Panc1 (cell line): ENCODE results near the gene RIOX2.

ENCODE experiments used
- POLR2AphosphoS5 ChIP-seq: IDR thresholded peaks from 2 replicates; pipeline ENCODE4 v1.6.1; 2012; ENCODE audit warnings: mild to moderate bottlenecking, low read depth, low read length, moderate library complexity
- REST ChIP-seq, 2 experiments: IDR thresholded peaks; 2 replicates each; pipeline ENCODE4 v1.6.1; 2011 to 2012; ENCODE audit warnings: low read depth in 2 of 2, control low read depth in 1 of 2, low read length in 1 of 2, mild to moderate bottlenecking in 1 of 2, moderate library complexity in 1 of 2; ENCODE audit not compliant: insufficient read depth in 1 of 2
- TF ChIP-seq, protein P1 (sequence below): fragments of 450-650 bp; IDR thresholded peaks from 2 replicates; pipeline ENCODE4 v1.5.1; 2017; ENCODE audit warnings: mild to moderate bottlenecking

DNA sequence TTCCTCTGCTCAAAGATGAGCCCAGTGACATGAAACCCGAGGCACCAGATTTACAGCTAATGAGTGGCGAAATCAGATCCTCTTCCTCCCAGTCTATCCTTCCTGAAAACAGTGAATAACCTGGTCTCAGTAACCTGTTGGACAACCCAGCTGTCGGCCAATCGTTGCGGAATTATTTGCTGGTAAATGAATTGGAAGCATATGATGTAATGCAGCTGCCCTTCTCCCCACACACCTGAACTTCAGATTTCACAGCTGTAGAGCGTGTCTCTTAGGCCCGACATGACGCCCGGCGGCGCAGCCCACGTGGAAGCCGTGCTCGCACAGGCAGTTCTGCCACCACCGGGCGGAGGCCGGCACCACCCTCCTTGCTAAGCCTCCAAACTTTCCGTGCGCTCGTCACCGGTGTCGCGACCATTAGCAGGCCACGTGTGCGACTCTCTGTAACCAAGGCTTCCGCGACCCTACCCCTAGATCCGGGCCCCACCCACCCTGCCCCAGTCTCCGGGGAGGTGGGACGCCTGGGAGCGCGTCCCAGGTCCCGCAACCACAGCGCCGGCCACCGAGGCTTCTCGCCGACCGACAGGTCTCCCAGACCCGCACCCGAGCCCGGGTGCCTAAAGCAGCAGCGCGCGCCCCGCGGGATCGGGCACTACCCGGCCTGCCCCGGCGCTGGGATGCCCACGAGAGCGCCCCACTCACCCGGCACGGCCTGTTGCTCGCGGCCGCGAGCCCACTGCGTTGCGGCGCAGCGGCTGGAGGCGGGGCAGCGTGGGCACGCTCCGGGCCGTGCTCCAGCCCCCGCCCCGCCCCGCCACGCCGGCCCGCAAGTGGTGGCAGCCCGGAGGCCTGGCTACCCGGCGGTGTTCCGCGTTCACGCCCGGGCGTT lies at the start of gene RIOX2:
- TF ChIP-seq, protein P1, sequence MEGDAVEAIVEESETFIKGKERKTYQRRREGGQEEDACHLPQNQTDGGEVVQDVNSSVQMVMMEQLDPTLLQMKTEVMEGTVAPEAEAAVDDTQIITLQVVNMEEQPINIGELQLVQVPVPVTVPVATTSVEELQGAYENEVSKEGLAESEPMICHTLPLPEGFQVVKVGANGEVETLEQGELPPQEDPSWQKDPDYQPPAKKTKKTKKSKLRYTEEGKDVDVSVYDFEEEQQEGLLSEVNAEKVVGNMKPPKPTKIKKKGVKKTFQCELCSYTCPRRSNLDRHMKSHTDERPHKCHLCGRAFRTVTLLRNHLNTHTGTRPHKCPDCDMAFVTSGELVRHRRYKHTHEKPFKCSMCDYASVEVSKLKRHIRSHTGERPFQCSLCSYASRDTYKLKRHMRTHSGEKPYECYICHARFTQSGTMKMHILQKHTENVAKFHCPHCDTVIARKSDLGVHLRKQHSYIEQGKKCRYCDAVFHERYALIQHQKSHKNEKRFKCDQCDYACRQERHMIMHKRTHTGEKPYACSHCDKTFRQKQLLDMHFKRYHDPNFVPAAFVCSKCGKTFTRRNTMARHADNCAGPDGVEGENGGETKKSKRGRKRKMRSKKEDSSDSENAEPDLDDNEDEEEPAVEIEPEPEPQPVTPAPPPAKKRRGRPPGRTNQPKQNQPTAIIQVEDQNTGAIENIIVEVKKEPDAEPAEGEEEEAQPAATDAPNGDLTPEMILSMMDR, result no peak
- no peak; a peak in 1 of 4 replicates for TF ChIP-seq REST (IDR thresholded peaks at IDR 0.05; ENCODE audit: insufficient read depth in 1 of 2, low read depth in 2 of 2, low read length in 1 of 2)
- peak; percentile 89 for TF ChIP-seq POLR2AphosphoS5
